Tibial nerve (tissue), 3 donors: Measurements from ENCODE around the gene PDGFA.

Experiments used
- CTCF ChIP-seq, 5 experiments: fragments of 200-600 bp in 3 of 5; fragments of 450-650 bp in 2 of 5; sonication (generic) in 3 of 5; IDR thresholded peaks; one replicate each; pipeline ENCODE4 v1.5.1; 2016 to 2019; ENCODE audit warnings: antibody characterized with exemption in 5 of 5, mild to moderate bottlenecking in 3 of 5, moderate library complexity in 2 of 5
- POLR2A ChIP-seq, 2 donors: fragments of 450-650 bp; IDR thresholded peaks; one replicate each; pipeline ENCODE4 v1.6.1; 2017; ENCODE audit warnings: antibody characterized with exemption in 2 of 2, mild to moderate bottlenecking in 2 of 2, moderate library complexity in 2 of 2

- TF ChIP-seq CTCF (IDR thresholded peaks at IDR 0.05) = no peak
- TF ChIP-seq POLR2A (IDR thresholded peaks at IDR 0.05) = no peak
Measured at GRCh38 chr7:461453-462172, 58.0 kb downstream of the PDGFA start.
